ENCODE results near the gene ZNF468.
A peak's percentile ranks its signal among the peaks of the same experiment; 100 is the strongest.
"Not testable (repeated sequence)": the region's sequence is repeated elsewhere in the genome, so short reads cannot be mapped to it uniquely, and the experiment has no call there.

DNA sequence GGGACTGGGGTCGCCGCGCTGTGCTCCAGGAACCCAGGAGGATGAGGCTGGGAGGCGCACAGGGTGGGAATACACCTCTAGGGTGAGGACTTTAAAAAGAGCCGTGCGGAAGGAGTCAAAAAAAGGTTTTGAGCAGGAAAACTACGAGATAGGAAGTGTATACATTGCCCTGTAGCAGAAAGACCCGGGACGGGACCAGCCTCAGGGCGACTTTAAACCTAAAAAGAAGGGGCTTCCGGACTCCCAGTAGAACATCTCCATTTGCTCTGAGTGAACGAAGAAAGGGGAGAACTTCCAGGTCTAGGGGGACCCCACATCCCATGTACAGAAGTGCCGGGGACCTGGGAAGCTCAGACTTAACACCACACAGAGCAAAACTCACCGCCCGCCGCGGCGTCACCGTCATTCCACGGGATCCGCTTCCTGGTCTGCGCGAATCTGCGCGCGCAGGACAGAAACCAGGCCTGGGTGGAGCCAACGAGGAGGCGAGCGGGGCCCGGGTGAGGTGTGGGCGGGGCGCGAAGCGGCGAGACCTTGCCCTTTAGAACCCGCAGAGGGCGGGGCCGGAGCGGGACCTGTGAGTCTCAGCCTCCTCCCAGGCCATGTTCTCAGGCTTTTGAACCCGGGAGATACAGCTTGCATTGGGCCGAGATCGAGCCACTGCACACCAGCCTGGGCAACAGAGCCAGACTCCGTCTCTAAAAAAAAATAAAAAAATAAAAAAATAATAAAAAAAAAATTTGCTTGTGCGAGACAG, 36.0 kb downstream of the ZNF468 start, which contains the start of gene ZNF28:
- TF ChIP-seq EZH2 (IDR thresholded peaks at IDR 0.05; ENCODE audit: borderline replicate concordance, control insufficient read depth, low read depth, low read length); TARDBP (IDR thresholded peaks at IDR 0.05; ENCODE audit: borderline replicate concordance); TCF3 (IDR thresholded peaks at IDR 0.05; ENCODE audit: borderline replicate concordance, insufficient read depth, low read depth, low read length); RCOR1 (conservative IDR thresholded peaks at IDR 0.05; ENCODE audit: low read depth, low read length); KAT2A (conservative IDR thresholded peaks at IDR 0.05; ENCODE audit: control insufficient read depth, low read depth, low read length); ATF7 (IDR thresholded peaks at IDR 0.05; ENCODE audit: low read depth); ZNF24 (IDR thresholded peaks at IDR 0.05); EP300 (IDR thresholded peaks at IDR 0.05; ENCODE audit: borderline replicate concordance in 1 of 2, control insufficient read depth in 1 of 2, low read depth in 2 of 2, low read length in 2 of 2): not testable (repeated sequence)
- TF ChIP-seq, protein P1, sequence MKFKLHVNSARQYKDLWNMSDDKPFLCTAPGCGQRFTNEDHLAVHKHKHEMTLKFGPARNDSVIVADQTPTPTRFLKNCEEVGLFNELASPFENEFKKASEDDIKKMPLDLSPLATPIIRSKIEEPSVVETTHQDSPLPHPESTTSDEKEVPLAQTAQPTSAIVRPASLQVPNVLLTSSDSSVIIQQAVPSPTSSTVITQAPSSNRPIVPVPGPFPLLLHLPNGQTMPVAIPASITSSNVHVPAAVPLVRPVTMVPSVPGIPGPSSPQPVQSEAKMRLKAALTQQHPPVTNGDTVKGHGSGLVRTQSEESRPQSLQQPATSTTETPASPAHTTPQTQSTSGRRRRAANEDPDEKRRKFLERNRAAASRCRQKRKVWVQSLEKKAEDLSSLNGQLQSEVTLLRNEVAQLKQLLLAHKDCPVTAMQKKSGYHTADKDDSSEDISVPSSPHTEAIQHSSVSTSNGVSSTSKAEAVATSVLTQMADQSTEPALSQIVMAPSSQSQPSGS (IDR thresholded peaks at IDR 0.05; ENCODE audit: low read length): not testable (repeated sequence)
- TF ChIP-seq, protein P2, sequence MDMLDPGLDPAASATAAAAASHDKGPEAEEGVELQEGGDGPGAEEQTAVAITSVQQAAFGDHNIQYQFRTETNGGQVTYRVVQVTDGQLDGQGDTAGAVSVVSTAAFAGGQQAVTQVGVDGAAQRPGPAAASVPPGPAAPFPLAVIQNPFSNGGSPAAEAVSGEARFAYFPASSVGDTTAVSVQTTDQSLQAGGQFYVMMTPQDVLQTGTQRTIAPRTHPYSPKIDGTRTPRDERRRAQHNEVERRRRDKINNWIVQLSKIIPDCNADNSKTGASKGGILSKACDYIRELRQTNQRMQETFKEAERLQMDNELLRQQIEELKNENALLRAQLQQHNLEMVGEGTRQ (IDR thresholded peaks at IDR 0.05; ENCODE audit: borderline replicate concordance, low read depth, low read length): not testable (repeated sequence)
- TF ChIP-seq, protein P3, sequence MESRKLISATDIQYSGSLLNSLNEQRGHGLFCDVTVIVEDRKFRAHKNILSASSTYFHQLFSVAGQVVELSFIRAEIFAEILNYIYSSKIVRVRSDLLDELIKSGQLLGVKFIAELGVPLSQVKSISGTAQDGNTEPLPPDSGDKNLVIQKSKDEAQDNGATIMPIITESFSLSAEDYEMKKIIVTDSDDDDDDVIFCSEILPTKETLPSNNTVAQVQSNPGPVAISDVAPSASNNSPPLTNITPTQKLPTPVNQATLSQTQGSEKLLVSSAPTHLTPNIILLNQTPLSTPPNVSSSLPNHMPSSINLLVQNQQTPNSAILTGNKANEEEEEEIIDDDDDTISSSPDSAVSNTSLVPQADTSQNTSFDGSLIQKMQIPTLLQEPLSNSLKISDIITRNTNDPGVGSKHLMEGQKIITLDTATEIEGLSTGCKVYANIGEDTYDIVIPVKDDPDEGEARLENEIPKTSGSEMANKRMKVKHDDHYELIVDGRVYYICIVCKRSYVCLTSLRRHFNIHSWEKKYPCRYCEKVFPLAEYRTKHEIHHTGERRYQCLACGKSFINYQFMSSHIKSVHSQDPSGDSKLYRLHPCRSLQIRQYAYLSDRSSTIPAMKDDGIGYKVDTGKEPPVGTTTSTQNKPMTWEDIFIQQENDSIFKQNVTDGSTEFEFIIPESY (IDR thresholded peaks at IDR 0.05): not testable (repeated sequence)
- peak; percentile 36; the same call in 1 of the 2 replicates for TF ChIP-seq POLR2A (IDR thresholded peaks at IDR 0.05; ENCODE audit: low read depth, low read length)
- TF ChIP-seq, protein P4, sequence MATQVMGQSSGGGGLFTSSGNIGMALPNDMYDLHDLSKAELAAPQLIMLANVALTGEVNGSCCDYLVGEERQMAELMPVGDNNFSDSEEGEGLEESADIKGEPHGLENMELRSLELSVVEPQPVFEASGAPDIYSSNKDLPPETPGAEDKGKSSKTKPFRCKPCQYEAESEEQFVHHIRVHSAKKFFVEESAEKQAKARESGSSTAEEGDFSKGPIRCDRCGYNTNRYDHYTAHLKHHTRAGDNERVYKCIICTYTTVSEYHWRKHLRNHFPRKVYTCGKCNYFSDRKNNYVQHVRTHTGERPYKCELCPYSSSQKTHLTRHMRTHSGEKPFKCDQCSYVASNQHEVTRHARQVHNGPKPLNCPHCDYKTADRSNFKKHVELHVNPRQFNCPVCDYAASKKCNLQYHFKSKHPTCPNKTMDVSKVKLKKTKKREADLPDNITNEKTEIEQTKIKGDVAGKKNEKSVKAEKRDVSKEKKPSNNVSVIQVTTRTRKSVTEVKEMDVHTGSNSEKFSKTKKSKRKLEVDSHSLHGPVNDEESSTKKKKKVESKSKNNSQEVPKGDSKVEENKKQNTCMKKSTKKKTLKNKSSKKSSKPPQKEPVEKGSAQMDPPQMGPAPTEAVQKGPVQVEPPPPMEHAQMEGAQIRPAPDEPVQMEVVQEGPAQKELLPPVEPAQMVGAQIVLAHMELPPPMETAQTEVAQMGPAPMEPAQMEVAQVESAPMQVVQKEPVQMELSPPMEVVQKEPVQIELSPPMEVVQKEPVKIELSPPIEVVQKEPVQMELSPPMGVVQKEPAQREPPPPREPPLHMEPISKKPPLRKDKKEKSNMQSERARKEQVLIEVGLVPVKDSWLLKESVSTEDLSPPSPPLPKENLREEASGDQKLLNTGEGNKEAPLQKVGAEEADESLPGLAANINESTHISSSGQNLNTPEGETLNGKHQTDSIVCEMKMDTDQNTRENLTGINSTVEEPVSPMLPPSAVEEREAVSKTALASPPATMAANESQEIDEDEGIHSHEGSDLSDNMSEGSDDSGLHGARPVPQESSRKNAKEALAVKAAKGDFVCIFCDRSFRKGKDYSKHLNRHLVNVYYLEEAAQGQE (IDR thresholded peaks at IDR 0.05; ENCODE audit: low read depth, low read length): not testable (repeated sequence)
- TF ChIP-seq, protein P5, sequence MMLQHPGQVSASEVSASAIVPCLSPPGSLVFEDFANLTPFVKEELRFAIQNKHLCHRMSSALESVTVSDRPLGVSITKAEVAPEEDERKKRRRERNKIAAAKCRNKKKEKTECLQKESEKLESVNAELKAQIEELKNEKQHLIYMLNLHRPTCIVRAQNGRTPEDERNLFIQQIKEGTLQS (IDR thresholded peaks at IDR 0.05; ENCODE audit: borderline replicate concordance, extremely low read depth, low read depth, low read length): not testable (repeated sequence)
